Keratinocyte (primary cell): Measurements from ENCODE around the gene FCN3. TPM values are rescaled to one million over a fixed set of nuclear protein-coding genes. Genes with fewer than 3 reads are reported as not detected.

Source experiments
- DNase-seq: peaks from one replicate; pipeline ENCODE4 v3.0.0-alpha.2; 2011; ENCODE audit warnings: low read depth, missing footprints, low spot score
- FAIRE-seq: peaks from 2 replicates; lab custom pipeline; 2011; peaks lifted over from hg19 to GRCh38; lab: Jason Lieb, UNC
- H2AFZ ChIP-seq: 2 replicates; pipeline ENCODE4 v1.6.0; 2012; ENCODE audit warnings: low read length, control low read depth, inconsistent platforms; ENCODE audit not compliant: control insufficient read depth
- H3K27ac ChIP-seq: 2 replicates; pipeline ENCODE4 v1.5.1; 2011; ENCODE audit warnings: low read length; ENCODE audit not compliant: control insufficient read depth, insufficient read depth
- H3K27me3 ChIP-seq: 3 replicates; pipeline ENCODE4 v1.6.0; 2011; ENCODE audit warnings: low read length; ENCODE audit not compliant: control insufficient read depth, insufficient read depth; ENCODE audit errors: extremely low read depth
- H3K36me3 ChIP-seq, 2 experiments: 2 replicates in 1 of 2; 3 replicates in 1 of 2; pipeline ENCODE4 v1.5.1; 2011; ENCODE audit warnings: low read length in 2 of 2, mild to moderate bottlenecking in 1 of 2; ENCODE audit not compliant: control insufficient read depth in 2 of 2, insufficient read depth in 2 of 2; ENCODE audit errors: extremely low read depth in 1 of 2
- H3K4me1 ChIP-seq: 3 replicates; pipeline ENCODE4 v1.5.1; 2011; ENCODE audit warnings: low read length; ENCODE audit not compliant: control insufficient read depth, insufficient read depth; ENCODE audit errors: extremely low read depth
- H3K4me2 ChIP-seq: 3 replicates; pipeline ENCODE4 v1.6.0; 2011; ENCODE audit warnings: low read depth, low read length; ENCODE audit not compliant: control insufficient read depth, insufficient read depth; ENCODE audit errors: extremely low read depth
- H3K4me3 ChIP-seq, 3 experiments: fragments of 200-600 bp in 1 of 3; sonication (generic) in 1 of 3; 2 replicates in 2 of 3; 3 replicates in 1 of 3; pipeline ENCODE4 v1.5.1; 2011 to 2016; ENCODE audit warnings: low read length in 3 of 3, mild to moderate bottlenecking in 3 of 3, control low read depth in 2 of 3, inconsistent platforms in 1 of 3, low read depth in 1 of 3, mixed read lengths in 1 of 3, mixed run types in 1 of 3, moderate library complexity in 1 of 3; ENCODE audit not compliant: control insufficient read depth in 2 of 3, insufficient read depth in 2 of 3; ENCODE audit errors: extremely low read depth in 1 of 3
- H3K79me2 ChIP-seq: 2 replicates; pipeline ENCODE4 v1.6.0; 2012; ENCODE audit warnings: low read length; ENCODE audit not compliant: control insufficient read depth, insufficient read depth
- H3K9ac ChIP-seq: 3 replicates; pipeline ENCODE4 v1.6.0; 2011; ENCODE audit warnings: low read length; ENCODE audit not compliant: control insufficient read depth, insufficient read depth; ENCODE audit errors: extremely low read depth
- H3K9me1 ChIP-seq: 3 replicates; pipeline ENCODE4 v1.6.0; 2011; ENCODE audit warnings: low read length; ENCODE audit not compliant: control insufficient read depth, insufficient read depth; ENCODE audit errors: extremely low read depth
- H3K9me3 ChIP-seq: 2 replicates; pipeline ENCODE4 v1.5.1; 2012; ENCODE audit warnings: low read depth, low read length; ENCODE audit not compliant: control insufficient read depth
- H4K20me1 ChIP-seq: 3 replicates; pipeline ENCODE4 v1.6.0; 2011; ENCODE audit warnings: low read length; ENCODE audit not compliant: control insufficient read depth, insufficient read depth; ENCODE audit errors: extremely low read depth
- EZH2 ChIP-seq: IDR thresholded peaks from one replicate; pipeline ENCODE4 v1.6.1; 2012; ENCODE audit warnings: inconsistent platforms, mild to moderate bottlenecking, low read length, moderate library complexity
- dilution Hi-C: fragments of 300-500 bp; cut with MboI; formaldehyde crosslinking; loops from one replicate; pipeline ENCODE4 v1.7.0; 2020; ENCODE audit warnings: low sequenced_read_pairs; ENCODE audit not compliant: extremely low pct_ligation_motif_present
- polyA plus RNA-seq, 5 experiments: library from polyadenylated mRNA; depleted of rRNA in 3 of 5; stranded (reverse) in 3 of 5; stranded (forward) in 1 of 5; unstranded in 1 of 5; fragments of >200 nt; gene quantifications; 1 replicate in 1 of 5; 2 replicates in 3 of 5; 3 replicates in 1 of 5; pipeline versions ENCODE4 v1.2.1 to v1.2.3, GENCODE V29; 2011 to 2012; ENCODE audit warnings: missing spikeins in 2 of 5, low read depth in 1 of 5, low replicate concordance in 1 of 5
- TF ChIP-seq, protein P1 (sequence below), 3 experiments: IDR thresholded peaks in 1 of 3; conservative IDR thresholded peaks in 1 of 3; optimal IDR thresholded peaks in 1 of 3; 2 replicates in 2 of 3; 3 replicates in 1 of 3; pipeline versions ENCODE3 to v1.5.1; 2011; ENCODE audit warnings: low read length in 3 of 3, mild to moderate bottlenecking in 3 of 3, moderate library complexity in 2 of 3, control low read depth in 1 of 3, inconsistent platforms in 1 of 3; ENCODE audit not compliant: insufficient read depth in 2 of 3; ENCODE audit errors: extremely low read depth in 1 of 3

Gene FCN3
- polyA plus RNA-seq, 1 donor (not counting 4 experiments of a cell fraction or from before 2014, with no cell fraction given), result not detected

DNA sequence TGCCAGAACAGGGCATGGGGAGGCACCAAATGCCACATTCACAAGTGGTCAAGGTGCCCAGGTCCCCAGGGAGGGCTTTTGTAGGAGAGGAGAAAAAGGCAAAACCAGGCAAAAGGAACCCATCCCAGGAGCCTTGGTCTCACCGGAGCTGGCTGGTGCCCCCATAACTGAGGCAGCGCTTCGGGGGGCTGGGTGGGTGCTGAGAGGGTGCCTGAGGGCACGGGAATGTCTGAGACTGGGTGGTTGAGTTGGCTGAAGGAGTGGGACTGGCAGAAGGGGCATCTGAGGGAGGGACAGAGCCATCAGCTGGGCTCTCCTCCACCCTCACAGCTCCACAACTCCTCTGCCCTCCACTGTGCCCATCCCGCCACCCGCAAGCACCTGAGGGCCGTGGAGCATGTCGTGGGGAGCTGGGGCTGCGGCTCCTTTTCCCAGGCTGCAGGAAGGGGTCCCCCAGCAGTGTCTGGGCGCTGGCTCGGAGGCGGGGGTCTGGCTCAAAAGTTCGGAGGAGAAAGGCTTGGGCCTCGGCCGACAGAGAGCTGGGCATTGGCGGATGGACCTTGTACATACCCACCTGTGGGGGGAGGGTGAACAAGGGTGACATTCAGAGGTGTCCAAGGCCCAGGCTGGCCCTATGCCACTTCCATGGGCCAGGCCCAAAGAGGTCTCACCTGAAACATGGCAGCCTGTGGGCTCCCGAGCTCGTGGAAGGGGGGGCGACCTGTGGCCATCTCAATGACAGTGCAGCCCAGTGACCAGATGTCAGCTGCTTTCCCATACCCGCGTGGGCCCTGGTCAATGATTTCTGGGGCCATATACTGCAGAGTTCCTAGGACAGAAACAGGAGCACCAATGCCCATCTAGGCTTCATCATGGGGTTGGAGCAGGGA lies 16.3 kb downstream of the FCN3 start:
- DNase-seq (no peak), FAIRE-seq (no peak)
- H3K27me3 ChIP-seq, result no peaks in the 10 kb centered on the region
- H3K4me3 ChIP-seq, result no peak overlapping the region
- H3K79me2 ChIP-seq, result no peaks in the 10 kb centered on the region
- H3K27ac ChIP-seq, result no peak overlapping the region
- no peaks in the 10 kb centered on the region for H3K9me3 ChIP-seq
- no peak overlapping the region for H2AFZ ChIP-seq
- H3K9me1 ChIP-seq, result no peaks in the 10 kb centered on the region
- H3K4me1 ChIP-seq, result peaks cover 6% of the 10 kb centered on the region
- H3K9ac ChIP-seq, result no peak overlapping the region
- H3K36me3 ChIP-seq, result peaks cover 21 to 42% of the 10 kb centered on the region in 2 experiments
- H4K20me1 ChIP-seq, result peaks cover 3% of the 10 kb centered on the region
- H3K4me2 ChIP-seq, result no peak overlapping the region
- dilution Hi-C loops, result no loop called here
- TF ChIP-seq EZH2, result no peak
- TF ChIP-seq, protein P1, sequence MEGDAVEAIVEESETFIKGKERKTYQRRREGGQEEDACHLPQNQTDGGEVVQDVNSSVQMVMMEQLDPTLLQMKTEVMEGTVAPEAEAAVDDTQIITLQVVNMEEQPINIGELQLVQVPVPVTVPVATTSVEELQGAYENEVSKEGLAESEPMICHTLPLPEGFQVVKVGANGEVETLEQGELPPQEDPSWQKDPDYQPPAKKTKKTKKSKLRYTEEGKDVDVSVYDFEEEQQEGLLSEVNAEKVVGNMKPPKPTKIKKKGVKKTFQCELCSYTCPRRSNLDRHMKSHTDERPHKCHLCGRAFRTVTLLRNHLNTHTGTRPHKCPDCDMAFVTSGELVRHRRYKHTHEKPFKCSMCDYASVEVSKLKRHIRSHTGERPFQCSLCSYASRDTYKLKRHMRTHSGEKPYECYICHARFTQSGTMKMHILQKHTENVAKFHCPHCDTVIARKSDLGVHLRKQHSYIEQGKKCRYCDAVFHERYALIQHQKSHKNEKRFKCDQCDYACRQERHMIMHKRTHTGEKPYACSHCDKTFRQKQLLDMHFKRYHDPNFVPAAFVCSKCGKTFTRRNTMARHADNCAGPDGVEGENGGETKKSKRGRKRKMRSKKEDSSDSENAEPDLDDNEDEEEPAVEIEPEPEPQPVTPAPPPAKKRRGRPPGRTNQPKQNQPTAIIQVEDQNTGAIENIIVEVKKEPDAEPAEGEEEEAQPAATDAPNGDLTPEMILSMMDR (optimal IDR thresholded peaks at IDR 0.05 in 1 of 3, IDR thresholded peaks at IDR 0.05 in 1 of 3, conservative IDR thresholded peaks at IDR 0.05 in 1 of 3; ENCODE audit: extremely low read depth in 1 of 3, insufficient read depth in 2 of 3, low read length in 3 of 3), result no peak

DNA sequence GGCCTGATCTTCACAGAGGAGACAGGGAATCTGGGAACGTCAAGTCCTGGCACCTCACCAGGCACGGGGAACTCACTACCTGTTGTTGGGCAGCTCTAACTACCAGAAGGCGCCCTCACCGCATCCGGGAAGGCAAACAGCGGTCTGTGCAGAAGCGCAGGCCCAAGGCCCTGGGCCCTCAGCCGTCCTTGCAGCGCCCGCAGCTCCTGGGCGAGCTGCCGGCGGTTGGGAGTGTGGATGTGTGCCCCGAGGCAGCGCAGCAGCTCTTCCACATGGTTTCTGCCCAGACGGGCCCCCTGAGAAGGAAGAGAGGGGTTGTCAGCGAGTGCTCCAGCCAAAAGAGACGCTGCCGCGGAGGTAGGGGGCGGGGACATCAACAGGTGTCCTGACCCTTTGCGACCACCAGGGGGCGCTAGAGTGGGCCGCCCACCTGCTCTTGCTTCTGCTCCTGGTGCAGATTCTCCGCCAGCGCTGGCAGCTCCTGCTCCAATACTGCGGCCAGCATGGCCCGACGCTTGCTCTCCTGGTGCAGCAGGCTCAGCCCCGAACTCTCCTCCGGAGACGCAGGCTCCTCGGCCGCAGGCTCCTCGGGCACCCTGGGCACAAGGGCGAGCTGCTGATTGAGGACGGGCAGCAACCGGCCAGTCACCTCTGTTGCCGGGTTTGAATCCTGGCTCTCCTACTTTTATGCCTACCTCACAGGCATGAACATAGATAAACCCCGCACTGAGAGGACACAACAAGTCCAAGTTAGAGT lies 17.2 kb downstream of the FCN3 start:
- Histone ChIP-seq H3K4me2 (peak overlapping the region; percentile 37), H4K20me1 (peaks cover 3% of the 10 kb centered on the region), H3K79me2 (no peaks in the 10 kb centered on the region), H3K4me1 (peaks cover 6% of the 10 kb centered on the region), H3K4me3 (no peak overlapping the region), H3K9me3 (no peaks in the 10 kb centered on the region), H3K27ac (no peak overlapping the region), H3K27me3 (no peaks in the 10 kb centered on the region), H3K9me1 (no peaks in the 10 kb centered on the region), H3K9ac (peak overlapping the region; percentile 15), H3K36me3 (peaks cover 21 to 39% of the 10 kb centered on the region in 2 experiments), H2AFZ (no peak overlapping the region)
- dilution Hi-C loops, result no loop called here
- TF ChIP-seq, protein P1 (optimal IDR thresholded peaks at IDR 0.05 in 1 of 3, IDR thresholded peaks at IDR 0.05 in 1 of 3, conservative IDR thresholded peaks at IDR 0.05 in 1 of 3; ENCODE audit: extremely low read depth in 1 of 3, insufficient read depth in 2 of 3, low read length in 3 of 3), result peak; percentile 77 to 98 (median 94)
- no peak for TF ChIP-seq EZH2
- no peak for FAIRE-seq
- no peak for DNase-seq
